Measurements from ENCODE around the gene TANGO6. TPM values are rescaled to one million over a fixed set of nuclear protein-coding genes. Genes with fewer than 3 reads are reported as not detected.

The TANGO6 gene
- polyA plus RNA-seq, 1 donor (not counting 4 experiments of a cell fraction or from before 2014, with no cell fraction given) = 13.1 TPM

DNA sequence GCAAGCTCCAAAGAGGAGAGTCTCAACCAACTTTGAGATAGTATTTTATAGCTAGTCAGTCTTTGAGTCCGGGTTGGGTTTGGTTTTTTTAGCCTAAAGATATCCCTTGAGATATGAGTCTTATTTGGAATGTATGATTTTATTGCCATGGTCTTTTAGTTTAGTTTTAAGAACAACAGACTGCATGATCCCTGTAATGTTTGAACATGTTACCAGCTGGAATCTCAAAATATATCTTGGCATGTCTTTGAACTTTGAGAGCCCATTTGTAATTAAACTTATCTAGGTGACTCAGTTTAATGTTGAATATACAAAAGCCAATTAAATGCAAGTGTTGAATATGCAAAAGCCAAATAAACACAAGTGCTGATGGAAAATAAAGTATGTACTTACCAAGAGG lies 100.6 kb downstream of the TANGO6 start:
- no peak overlapping the region for H3K4me2 ChIP-seq (ENCODE audit: control insufficient read depth, extremely low read depth, insufficient read depth, low read depth, low read length)
- no peaks in the 10 kb centered on the region for H4K20me1 ChIP-seq (ENCODE audit: control insufficient read depth, extremely low read depth, insufficient read depth, low read length)
- H3K27ac ChIP-seq (ENCODE audit: control insufficient read depth, insufficient read depth, low read length) = peak overlapping the region; percentile 8
- no peaks in the 10 kb centered on the region for H3K9me1 ChIP-seq (ENCODE audit: control insufficient read depth, extremely low read depth, insufficient read depth, low read length)
- FAIRE-seq = no peak
- no peak for TF ChIP-seq EZH2 (IDR thresholded peaks at IDR 0.05; ENCODE audit: low read length)
- TF ChIP-seq, protein P1, sequence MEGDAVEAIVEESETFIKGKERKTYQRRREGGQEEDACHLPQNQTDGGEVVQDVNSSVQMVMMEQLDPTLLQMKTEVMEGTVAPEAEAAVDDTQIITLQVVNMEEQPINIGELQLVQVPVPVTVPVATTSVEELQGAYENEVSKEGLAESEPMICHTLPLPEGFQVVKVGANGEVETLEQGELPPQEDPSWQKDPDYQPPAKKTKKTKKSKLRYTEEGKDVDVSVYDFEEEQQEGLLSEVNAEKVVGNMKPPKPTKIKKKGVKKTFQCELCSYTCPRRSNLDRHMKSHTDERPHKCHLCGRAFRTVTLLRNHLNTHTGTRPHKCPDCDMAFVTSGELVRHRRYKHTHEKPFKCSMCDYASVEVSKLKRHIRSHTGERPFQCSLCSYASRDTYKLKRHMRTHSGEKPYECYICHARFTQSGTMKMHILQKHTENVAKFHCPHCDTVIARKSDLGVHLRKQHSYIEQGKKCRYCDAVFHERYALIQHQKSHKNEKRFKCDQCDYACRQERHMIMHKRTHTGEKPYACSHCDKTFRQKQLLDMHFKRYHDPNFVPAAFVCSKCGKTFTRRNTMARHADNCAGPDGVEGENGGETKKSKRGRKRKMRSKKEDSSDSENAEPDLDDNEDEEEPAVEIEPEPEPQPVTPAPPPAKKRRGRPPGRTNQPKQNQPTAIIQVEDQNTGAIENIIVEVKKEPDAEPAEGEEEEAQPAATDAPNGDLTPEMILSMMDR (optimal IDR thresholded peaks at IDR 0.05 in 1 of 3, IDR thresholded peaks at IDR 0.05 in 1 of 3, conservative IDR thresholded peaks at IDR 0.05 in 1 of 3; ENCODE audit: extremely low read depth in 1 of 3, insufficient read depth in 2 of 3, low read length in 3 of 3) = no peak
- H3K4me3 ChIP-seq (ENCODE audit: control insufficient read depth in 2 of 3, extremely low read depth in 1 of 3, insufficient read depth in 2 of 3, low read depth in 1 of 3, low read length in 3 of 3) = no peak overlapping the region
- no peaks in the 10 kb centered on the region for H3K79me2 ChIP-seq (ENCODE audit: control insufficient read depth, insufficient read depth, low read length)
- dilution Hi-C loops (cut with MboI; ENCODE audit: extremely low pct_ligation_motif_present, low sequenced_read_pairs) = no loop called here
- DNase-seq (ENCODE audit: low read depth, low spot score) = no peak
- no peaks in the 10 kb centered on the region for H3K9me3 ChIP-seq (ENCODE audit: control insufficient read depth, low read depth, low read length)
- no peak overlapping the region for H2AFZ ChIP-seq (ENCODE audit: control insufficient read depth, low read length)
- peaks cover 4% of the 10 kb centered on the region for H3K4me1 ChIP-seq (ENCODE audit: control insufficient read depth, extremely low read depth, insufficient read depth, low read length)
- H3K9ac ChIP-seq (ENCODE audit: control insufficient read depth, extremely low read depth, insufficient read depth, low read length) = no peak overlapping the region
- H3K27me3 ChIP-seq (ENCODE audit: control insufficient read depth, extremely low read depth, insufficient read depth, low read length) = no peaks in the 10 kb centered on the region
- no peaks in the 10 kb centered on the region for H3K36me3 ChIP-seq (ENCODE audit: control insufficient read depth in 2 of 2, extremely low read depth in 1 of 2, insufficient read depth in 2 of 2, low read length in 2 of 2)

- no peaks in the 10 kb centered on the region for H3K79me2 ChIP-seq (ENCODE audit: control insufficient read depth, insufficient read depth, low read length)
- dilution Hi-C loops (cut with MboI; ENCODE audit: extremely low pct_ligation_motif_present, low sequenced_read_pairs) = no loop called here
- no peak overlapping the region for H3K27ac ChIP-seq (ENCODE audit: control insufficient read depth, insufficient read depth, low read length)
- FAIRE-seq (no peak), DNase-seq (ENCODE audit: low read depth, low spot score) (no peak)
- no peaks in the 10 kb centered on the region for H3K9me1 ChIP-seq (ENCODE audit: control insufficient read depth, extremely low read depth, insufficient read depth, low read length)
- H3K9me3 ChIP-seq (ENCODE audit: control insufficient read depth, low read depth, low read length) = no peaks in the 10 kb centered on the region
- no peak overlapping the region for H3K4me3 ChIP-seq (ENCODE audit: control insufficient read depth in 2 of 3, extremely low read depth in 1 of 3, insufficient read depth in 2 of 3, low read depth in 1 of 3, low read length in 3 of 3)
- no peak overlapping the region for H3K4me2 ChIP-seq (ENCODE audit: control insufficient read depth, extremely low read depth, insufficient read depth, low read depth, low read length)
- no peaks in the 10 kb centered on the region for H4K20me1 ChIP-seq (ENCODE audit: control insufficient read depth, extremely low read depth, insufficient read depth, low read length)
- TF ChIP-seq EZH2 (IDR thresholded peaks at IDR 0.05; ENCODE audit: low read length) = no peak
- H3K9ac ChIP-seq (ENCODE audit: control insufficient read depth, extremely low read depth, insufficient read depth, low read length) = no peak overlapping the region
- H3K27me3 ChIP-seq (ENCODE audit: control insufficient read depth, extremely low read depth, insufficient read depth, low read length) = no peaks in the 10 kb centered on the region
- H2AFZ ChIP-seq (ENCODE audit: control insufficient read depth, low read length) = no peak overlapping the region
- H3K4me1 ChIP-seq (ENCODE audit: control insufficient read depth, extremely low read depth, insufficient read depth, low read length) = peaks cover 19% of the 10 kb centered on the region
- H3K36me3 ChIP-seq (ENCODE audit: control insufficient read depth in 2 of 2, extremely low read depth in 1 of 2, insufficient read depth in 2 of 2, low read length in 2 of 2) = no peaks in the 10 kb centered on the region
Measured at GRCh38 chr16:68948230-68948910, 105.0 kb downstream of the TANGO6 start.

Measured in keratinocyte (primary cell).